HUDEP-2 (cell line): ENCODE results near the gene CYTH1.

Source experiments
- DNase-seq, 76 experiments: peaks; one replicate each; lab custom pipeline; 2025; ENCODE audit not compliant: unreplicated experiment in 76 of 76; lab: John Stamatoyannopoulos, UW

CYTH1 gene

GRCh38 chr17:78719630-78720298, 62.3 kb downstream of the CYTH1 start:
- DNase-seq, result no peak

DNA sequence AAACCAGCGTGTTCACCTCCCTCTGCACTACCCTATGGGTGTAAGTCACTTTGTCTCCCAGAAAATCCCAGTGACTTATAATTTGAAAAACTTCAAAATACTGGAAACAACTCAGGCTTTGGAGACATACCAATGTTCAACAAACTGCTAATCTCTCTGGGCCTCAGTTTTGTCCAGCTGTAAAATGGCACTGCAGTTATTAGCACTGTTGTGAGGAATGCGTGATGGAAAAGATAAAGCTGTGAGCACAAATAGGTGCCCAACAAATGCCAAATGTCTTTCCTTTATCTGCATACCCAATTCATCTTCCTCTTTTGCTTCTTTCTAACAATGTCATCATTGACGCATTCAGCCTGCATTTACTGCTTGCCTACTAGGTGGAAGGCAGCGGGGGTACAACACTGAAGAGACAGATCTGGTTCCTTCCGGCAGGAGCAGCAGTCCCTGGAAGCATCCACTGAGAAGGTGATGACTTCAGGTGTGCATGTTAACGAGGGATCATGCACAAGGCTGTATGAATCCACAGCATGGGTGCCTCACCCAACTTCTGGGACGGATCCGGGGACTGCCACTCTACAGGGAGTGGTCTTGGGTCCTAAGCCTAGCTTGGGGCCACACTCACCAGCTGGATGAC, 63.4 kb downstream of the CYTH1 start:
- DNase-seq, result no peak

- DNase-seq, result no peak
Measured at GRCh38 chr17:78717431-78717980, 64.6 kb downstream of the CYTH1 start.

- peak in 27 of 76 experiments; percentile 5 to 59 (median 22) for DNase-seq
Measured at GRCh38 chr17:78716814-78717393, 65.2 kb downstream of the CYTH1 start.

DNA sequence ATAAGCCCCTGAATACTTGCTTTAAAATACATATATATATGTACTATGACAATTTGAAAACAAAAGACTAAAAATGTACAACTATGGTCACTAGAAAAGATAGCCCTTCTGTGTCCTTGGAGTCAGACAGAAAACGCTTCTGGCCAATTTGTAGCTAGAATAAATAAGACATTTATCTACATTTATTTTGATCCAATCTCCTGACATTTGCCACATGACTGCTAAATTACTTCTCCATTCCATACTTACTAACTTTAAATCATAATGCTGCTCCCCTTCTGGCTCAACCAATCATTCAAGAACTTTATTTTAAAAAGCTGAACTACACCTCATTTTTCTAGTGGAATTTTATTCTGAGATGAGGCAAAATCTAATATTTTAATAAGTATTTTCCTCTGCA, 65.8 kb downstream of the CYTH1 start:
- DNase-seq, result no peak

- DNase-seq, result no peak
Measured at GRCh38 chr17:78715876-78716275, 66.2 kb downstream of the CYTH1 start.

DNA sequence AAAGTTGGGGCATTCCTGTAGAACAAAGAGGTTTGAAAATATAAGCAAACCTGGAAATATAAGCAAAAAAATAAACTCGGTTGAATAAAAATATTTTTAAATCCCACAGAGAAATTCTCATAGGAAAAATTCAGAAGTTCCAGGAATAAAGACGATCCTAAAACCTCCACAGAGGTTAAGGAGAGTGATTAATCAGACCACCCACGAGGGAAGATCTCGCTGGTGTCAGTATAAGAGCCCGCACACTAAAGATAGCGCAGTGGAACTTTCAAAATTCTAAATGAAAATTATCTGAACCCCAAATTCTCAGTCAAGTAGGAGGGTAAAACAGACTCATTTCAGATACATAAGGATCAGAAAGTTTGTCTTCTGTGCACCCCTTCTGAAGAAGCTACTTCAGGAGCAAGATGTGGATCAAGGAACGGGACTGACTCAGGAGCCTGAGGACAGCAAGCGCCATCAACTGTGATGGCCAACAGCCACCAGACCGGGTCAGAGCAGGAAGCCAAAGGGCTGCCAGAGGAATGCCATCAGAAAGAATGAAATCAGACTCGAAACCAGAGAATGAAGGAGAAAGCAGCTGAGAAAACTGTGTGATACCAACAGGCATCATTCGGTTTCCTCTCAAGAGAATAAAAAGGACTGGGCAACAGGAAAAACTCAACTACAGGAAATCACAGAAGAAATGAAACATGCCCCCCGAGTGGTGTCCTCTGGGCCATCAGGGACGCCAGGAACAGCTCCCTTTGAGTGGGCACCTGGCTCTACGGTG, 66.9 kb downstream of the CYTH1 start:
- DNase-seq, result no peak

DNA sequence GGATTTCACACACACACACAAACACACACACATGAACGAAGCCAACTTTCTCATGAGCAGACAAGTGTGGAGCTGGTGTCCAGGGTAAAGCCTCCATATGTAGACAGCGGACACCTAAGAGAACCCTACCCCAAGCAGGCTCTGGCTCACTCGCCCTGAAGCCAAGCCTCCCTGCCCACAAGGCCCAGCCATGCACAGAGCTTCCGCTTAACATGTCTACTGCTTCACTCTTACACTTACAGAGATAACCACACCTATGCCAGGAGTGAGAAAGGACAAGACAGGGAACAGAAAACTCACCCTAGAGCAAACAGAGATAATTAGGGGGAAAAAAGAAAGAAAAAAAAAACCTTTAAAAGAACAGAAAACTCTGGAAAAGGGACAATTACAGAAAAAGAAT, 67.5 kb downstream of the CYTH1 start:
- no peak for DNase-seq

DNA sequence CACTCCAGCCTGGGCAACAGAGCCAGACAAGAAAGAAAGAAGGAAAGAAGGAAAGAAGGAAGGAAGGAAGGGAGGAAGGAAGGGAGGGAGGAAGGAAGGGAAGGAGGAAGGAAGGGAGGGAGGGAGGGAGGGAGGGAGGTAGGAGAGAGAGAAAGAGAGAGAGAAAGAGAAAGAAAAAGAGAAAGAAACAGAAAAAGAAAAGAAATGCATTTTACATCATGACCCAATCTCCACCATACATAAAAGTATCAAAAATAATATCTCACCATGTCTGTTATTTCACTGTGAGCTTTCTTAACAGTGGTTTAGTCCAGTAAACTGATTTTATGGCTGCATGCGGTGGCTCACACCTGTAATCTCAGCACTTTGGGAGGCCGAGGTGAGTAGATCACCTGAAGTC, 70.0 kb downstream of the CYTH1 start:
- no peak for DNase-seq

DNA sequence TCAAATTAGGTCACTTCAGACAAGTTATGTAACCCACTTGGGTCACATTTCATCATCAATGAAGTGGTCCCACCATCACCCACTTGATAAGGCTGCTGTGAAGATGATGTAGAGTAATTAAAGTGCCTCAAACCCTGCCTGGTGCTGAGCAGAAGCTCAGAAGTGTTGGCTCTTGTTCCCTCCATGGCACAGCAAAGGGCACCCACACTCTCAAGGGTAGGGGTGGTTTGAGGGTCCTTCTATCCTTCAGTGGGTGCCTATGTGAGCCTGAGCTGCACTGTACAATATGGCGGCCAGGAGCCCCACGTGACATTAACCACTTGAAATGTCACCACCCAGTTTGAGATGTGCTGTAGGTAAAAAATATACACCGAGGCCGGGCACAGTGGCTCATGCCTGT, 71.5 kb downstream of the CYTH1 start:
- DNase-seq, result no peak

- DNase-seq, result no peak
Measured at GRCh38 chr17:78709751-78710181, 72.3 kb downstream of the CYTH1 start.

GRCh38 chr17:78709119-78709681, 72.9 kb downstream of the CYTH1 start:
- DNase-seq, result no peak

GRCh38 chr17:78708510-78708973, 73.5 kb downstream of the CYTH1 start:
- peak in 58 of 76 experiments; percentile 3 to 68 (median 38) for DNase-seq

GRCh38 chr17:78707923-78708322, 74.2 kb downstream of the CYTH1 start:
- DNase-seq, result no peak

DNA sequence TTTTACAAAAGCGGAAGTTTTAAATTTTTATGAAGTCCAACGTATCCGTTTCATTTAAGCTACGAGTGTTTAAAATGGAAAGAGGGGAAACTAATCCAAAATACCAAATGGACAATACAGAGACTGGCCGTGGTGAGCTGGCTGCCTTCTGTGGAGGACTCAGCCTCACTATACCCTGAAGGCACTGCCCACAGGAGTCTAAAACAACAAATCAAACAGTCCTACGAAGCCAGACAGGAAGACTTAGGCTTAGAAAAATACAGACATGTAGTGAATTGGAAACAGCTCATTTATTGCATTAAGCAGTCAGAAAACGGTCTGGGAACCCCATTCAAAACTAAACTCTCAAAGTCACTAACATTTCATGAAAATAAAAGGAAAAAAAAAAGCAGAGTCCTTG, 75.1 kb downstream of the CYTH1 start:
- no peak for DNase-seq

GRCh38 chr17:78706271-78706915, 75.7 kb downstream of the CYTH1 start:
- DNase-seq, result no peak

DNA sequence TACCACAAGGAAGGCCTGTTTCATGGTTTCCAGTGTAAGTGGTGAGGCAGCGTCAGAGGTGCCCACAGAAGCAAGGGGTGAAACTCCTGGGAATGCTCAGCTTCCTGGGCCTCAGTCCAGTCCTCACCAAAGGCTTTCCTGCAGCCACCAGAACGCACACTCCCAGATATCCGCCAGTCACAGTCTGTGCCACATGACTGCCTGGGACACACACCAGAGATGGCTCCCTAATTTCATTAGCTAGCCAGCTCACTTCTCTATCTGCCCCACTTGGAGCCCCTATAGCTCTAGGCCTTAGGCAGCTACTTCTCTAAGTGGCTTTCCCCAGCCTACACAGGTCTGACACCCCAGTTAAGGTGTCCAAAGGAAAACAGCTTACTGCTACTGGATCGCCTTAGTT, 77.0 kb downstream of the CYTH1 start:
- no peak for DNase-seq

DNA sequence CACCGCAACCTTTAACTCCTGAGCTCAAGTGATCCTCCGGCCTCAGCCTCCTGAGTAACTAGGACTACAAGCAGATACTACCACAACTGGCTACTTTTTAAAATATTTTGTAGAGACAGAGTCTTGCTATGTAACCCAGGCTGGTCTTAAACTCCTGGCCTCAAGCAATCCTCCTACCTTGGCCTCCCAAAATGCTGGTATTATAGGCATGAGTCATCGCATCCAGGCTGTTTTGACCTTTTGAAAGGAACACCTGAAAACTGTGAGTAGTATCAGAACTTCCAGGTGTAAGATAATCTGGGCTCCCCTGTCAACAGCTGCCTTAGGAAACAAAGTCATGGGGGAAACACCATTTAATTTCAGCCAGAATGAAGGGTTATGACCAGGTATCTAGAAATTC, 77.5 kb downstream of the CYTH1 start:
- DNase-seq, result no peak

DNA sequence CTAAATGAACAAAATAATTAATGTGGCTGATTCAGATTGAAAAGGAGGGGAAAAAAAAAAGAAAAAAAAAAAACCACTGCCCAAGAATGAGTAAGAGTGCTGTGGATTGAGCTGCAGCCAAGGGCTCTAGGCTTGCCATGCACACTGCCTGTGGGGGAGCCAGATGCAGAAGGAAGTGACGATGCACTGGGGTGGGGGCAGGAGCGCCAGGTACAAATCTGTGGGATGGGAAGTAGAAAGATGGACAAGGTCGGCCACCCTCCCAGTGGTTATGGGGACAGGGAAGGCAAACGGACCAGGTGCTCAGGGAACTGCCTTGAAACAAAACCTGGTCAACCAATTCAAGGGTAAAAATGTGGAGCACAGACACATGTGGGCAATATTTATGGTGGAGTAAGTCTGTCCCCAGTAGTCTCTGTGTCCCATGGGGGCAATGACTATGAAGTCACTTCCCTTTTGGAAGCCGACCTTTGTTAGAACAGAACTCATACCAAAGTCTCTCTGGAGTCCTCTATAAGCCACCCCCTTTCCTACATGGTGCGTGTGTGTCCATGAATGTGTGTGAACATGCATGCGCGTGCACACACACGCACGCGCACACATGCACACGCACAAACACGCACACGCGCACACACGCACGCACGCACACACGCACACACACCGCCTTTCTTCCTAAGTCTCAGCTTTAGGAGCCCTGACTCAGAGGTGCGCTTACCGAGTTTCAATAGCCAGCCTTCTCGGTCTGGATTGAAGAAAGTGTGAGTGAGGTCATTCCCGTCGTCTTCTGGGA, 84.3 kb downstream of the CYTH1 start:
- no peak for DNase-seq
